ENCODE measurements around the gene SPRR5. TPM values are rescaled to one million over a fixed set of nuclear protein-coding genes. Genes with fewer than 3 reads are reported as not detected.

Gene SPRR5
- total and polyA plus RNA-seq, 2 donors (not counting 1 experiment from before 2014, with no cell fraction given): not detected

DNA sequence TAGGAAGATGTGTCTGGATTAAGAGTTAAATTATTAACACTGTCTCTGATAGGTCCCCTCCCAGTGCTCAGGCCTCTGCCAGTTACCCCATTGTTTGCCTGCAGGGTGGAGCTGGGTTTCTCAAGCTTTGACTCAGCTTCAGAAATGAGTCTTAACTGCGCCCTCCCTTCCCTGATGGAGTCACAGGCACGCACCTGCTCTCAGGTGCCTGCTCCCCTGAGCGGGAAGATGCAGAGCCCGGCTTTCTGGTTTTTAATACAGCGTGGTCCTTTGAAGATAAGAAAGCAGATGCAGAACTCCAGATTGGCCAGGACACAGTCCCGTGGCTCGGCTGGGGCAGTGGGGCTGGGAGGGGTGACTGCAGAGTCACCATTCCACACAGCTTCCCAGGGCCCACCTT, 20.2 kb downstream of the SPRR5 start:
- Histone ChIP-seq H4K20me1 (ENCODE audit: control insufficient read depth, extremely low read depth, insufficient read depth, low read length) (no peaks in the 10 kb centered on the region), H3K4me2 (ENCODE audit: extremely low read depth, insufficient read depth, low read length) (no peak overlapping the region), H3K9ac (ENCODE audit: insufficient read depth, low read length) (no peak overlapping the region), H3K9me3 (ENCODE audit: control insufficient read depth, insufficient read depth, low read depth, low read length) (no peaks in the 10 kb centered on the region), H3K27me3 (ENCODE audit: control insufficient read depth, insufficient read depth, low read length) (no peaks in the 10 kb centered on the region), H3K4me3 (replicated peaks in 1 of 4; ENCODE audit: control extremely low read depth in 1 of 4, insufficient read depth in 1 of 4, low read depth in 3 of 4, low read length in 4 of 4) (no peak overlapping the region), H3K36me3 (ENCODE audit: control insufficient read depth, insufficient read depth, low read length) (no peaks in the 10 kb centered on the region), H2AFZ (ENCODE audit: low read length) (no peak overlapping the region), H3K4me1 (ENCODE audit: control insufficient read depth, extremely low read depth, insufficient read depth, low read length) (no peaks in the 10 kb centered on the region), H3K79me2 (ENCODE audit: control insufficient read depth, insufficient read depth, low read length) (no peaks in the 10 kb centered on the region), H3K27ac (ENCODE audit: insufficient read depth, low read length) (no peak overlapping the region)
- no peak for DNase-seq (ENCODE audit: low read depth in 2 of 2)
- TF ChIP-seq, protein P1, sequence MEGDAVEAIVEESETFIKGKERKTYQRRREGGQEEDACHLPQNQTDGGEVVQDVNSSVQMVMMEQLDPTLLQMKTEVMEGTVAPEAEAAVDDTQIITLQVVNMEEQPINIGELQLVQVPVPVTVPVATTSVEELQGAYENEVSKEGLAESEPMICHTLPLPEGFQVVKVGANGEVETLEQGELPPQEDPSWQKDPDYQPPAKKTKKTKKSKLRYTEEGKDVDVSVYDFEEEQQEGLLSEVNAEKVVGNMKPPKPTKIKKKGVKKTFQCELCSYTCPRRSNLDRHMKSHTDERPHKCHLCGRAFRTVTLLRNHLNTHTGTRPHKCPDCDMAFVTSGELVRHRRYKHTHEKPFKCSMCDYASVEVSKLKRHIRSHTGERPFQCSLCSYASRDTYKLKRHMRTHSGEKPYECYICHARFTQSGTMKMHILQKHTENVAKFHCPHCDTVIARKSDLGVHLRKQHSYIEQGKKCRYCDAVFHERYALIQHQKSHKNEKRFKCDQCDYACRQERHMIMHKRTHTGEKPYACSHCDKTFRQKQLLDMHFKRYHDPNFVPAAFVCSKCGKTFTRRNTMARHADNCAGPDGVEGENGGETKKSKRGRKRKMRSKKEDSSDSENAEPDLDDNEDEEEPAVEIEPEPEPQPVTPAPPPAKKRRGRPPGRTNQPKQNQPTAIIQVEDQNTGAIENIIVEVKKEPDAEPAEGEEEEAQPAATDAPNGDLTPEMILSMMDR (conservative IDR thresholded peaks at IDR 0.05 in 1 of 2, IDR thresholded peaks at IDR 0.05 in 1 of 2; ENCODE audit: low read depth in 1 of 2, low read length in 2 of 2): no peak
- no peak for TF ChIP-seq EZH2 (IDR thresholded peaks at IDR 0.05; ENCODE audit: low read length, missing control alignments)

DNA sequence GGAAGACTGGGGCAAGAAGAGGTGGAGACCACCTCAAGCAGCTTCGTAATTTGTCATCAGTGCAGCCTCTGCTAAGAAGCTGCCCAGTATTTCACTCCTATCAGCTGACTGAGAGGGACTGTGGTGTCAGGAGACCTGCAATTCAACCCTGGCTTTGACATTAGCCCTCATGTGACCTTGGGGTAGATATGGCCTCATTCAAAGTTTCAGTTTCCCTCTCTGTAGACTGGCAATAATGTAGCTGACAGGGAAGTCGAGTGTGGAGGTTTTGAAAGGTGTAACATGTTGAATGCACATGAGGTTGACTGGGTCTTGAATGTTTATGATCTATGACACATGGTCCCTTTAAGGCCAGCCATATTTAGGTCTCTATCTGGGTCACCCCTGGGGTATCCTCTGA, 21.2 kb downstream of the SPRR5 start:
- H4K20me1 ChIP-seq (ENCODE audit: control insufficient read depth, extremely low read depth, insufficient read depth, low read length): no peaks in the 10 kb centered on the region
- H3K9ac ChIP-seq (ENCODE audit: insufficient read depth, low read length): no peak overlapping the region
- no peak overlapping the region for H3K27ac ChIP-seq (ENCODE audit: insufficient read depth, low read length)
- H3K36me3 ChIP-seq (ENCODE audit: control insufficient read depth, insufficient read depth, low read length): no peaks in the 10 kb centered on the region
- TF ChIP-seq EZH2 (IDR thresholded peaks at IDR 0.05; ENCODE audit: low read length, missing control alignments): no peak
- TF ChIP-seq, protein P1 (conservative IDR thresholded peaks at IDR 0.05 in 1 of 2, IDR thresholded peaks at IDR 0.05 in 1 of 2; ENCODE audit: low read depth in 1 of 2, low read length in 2 of 2): no peak
- no peak overlapping the region for H3K4me2 ChIP-seq (ENCODE audit: extremely low read depth, insufficient read depth, low read length)
- H3K9me3 ChIP-seq (ENCODE audit: control insufficient read depth, insufficient read depth, low read depth, low read length): no peaks in the 10 kb centered on the region
- H3K79me2 ChIP-seq (ENCODE audit: control insufficient read depth, insufficient read depth, low read length): no peaks in the 10 kb centered on the region
- no peak overlapping the region for H2AFZ ChIP-seq (ENCODE audit: low read length)
- no peaks in the 10 kb centered on the region for H3K4me1 ChIP-seq (ENCODE audit: control insufficient read depth, extremely low read depth, insufficient read depth, low read length)
- H3K4me3 ChIP-seq (replicated peaks in 1 of 4; ENCODE audit: control extremely low read depth in 1 of 4, insufficient read depth in 1 of 4, low read depth in 3 of 4, low read length in 4 of 4): no peak overlapping the region
- no peaks in the 10 kb centered on the region for H3K27me3 ChIP-seq (ENCODE audit: control insufficient read depth, insufficient read depth, low read length)
- DNase-seq (ENCODE audit: low read depth in 2 of 2): no peak

DNA sequence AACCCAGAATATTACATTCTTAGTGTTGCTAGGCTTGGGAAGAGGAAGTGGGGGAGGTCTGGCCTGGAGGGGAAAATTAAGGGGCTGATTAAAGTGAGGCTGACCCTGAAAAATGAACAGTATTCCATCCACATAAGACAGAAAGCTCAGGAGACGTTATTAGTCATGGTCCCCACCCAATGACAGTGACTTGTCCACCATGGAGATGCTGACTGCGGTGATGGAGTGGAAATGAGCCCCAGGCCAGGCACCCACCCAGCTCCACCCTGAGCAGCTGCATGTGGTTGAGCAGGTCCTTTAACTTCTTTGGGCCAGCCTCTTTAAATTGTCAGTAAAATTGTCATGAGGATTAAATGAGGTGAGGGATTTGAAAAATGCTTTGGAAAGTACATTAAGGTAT, 22.0 kb downstream of the SPRR5 start:
- TF ChIP-seq, protein P1 (conservative IDR thresholded peaks at IDR 0.05 in 1 of 2, IDR thresholded peaks at IDR 0.05 in 1 of 2; ENCODE audit: low read depth in 1 of 2, low read length in 2 of 2): no peak
- no peak for TF ChIP-seq EZH2 (IDR thresholded peaks at IDR 0.05; ENCODE audit: low read length, missing control alignments)
- H3K9ac ChIP-seq (ENCODE audit: insufficient read depth, low read length): no peak overlapping the region
- H3K4me1 ChIP-seq (ENCODE audit: control insufficient read depth, extremely low read depth, insufficient read depth, low read length): no peaks in the 10 kb centered on the region
- no peaks in the 10 kb centered on the region for H3K9me3 ChIP-seq (ENCODE audit: control insufficient read depth, insufficient read depth, low read depth, low read length)
- H3K79me2 ChIP-seq (ENCODE audit: control insufficient read depth, insufficient read depth, low read length): no peaks in the 10 kb centered on the region
- no peak overlapping the region for H3K4me2 ChIP-seq (ENCODE audit: extremely low read depth, insufficient read depth, low read length)
- H3K4me3 ChIP-seq (replicated peaks in 1 of 4; ENCODE audit: control extremely low read depth in 1 of 4, insufficient read depth in 1 of 4, low read depth in 3 of 4, low read length in 4 of 4): no peak overlapping the region
- no peak for DNase-seq (ENCODE audit: low read depth in 2 of 2)
- H2AFZ ChIP-seq (ENCODE audit: low read length): no peak overlapping the region
- no peaks in the 10 kb centered on the region for H3K36me3 ChIP-seq (ENCODE audit: control insufficient read depth, insufficient read depth, low read length)
- H4K20me1 ChIP-seq (ENCODE audit: control insufficient read depth, extremely low read depth, insufficient read depth, low read length): no peaks in the 10 kb centered on the region
- no peaks in the 10 kb centered on the region for H3K27me3 ChIP-seq (ENCODE audit: control insufficient read depth, insufficient read depth, low read length)
- H3K27ac ChIP-seq (ENCODE audit: insufficient read depth, low read length): no peak overlapping the region

Data from fibroblast of lung (primary cell).